OCI-LY7 (cell line): ENCODE results near the gene MTA3. TPM values are rescaled to one million over a fixed set of nuclear protein-coding genes. Genes with fewer than 3 reads are reported as not detected.

Experiments
- BruUV-seq: library from RNA; stranded (reverse); fragments of 400-500 nt; replicated peaks from 2 replicates; lab custom pipeline; 2021; lab: Mats Ljungman, UMichigan
- CTCF ChIA-PET: fragments of 300-600 bp; sonication (Branson Sonifier 250); formaldehyde crosslinking; loops from one replicate; lab custom pipeline; 2022; ENCODE audit warnings: antibody characterized with exemption; ENCODE audit not compliant: unreplicated experiment; lab: Charles Lee
- POLR2A ChIA-PET: fragments of 300-600 bp; sonication (Branson Sonifier 250); formaldehyde crosslinking; loops from one replicate; lab custom pipeline; 2022; ENCODE audit warnings: antibody characterized with exemption; lab: Charles Lee
- DNase-seq: peaks from one replicate; pipeline ENCODE4 v3.0.0-alpha.2; 2015; ENCODE audit warnings: low spot score
- H2AFZ ChIP-seq: fragments of 200-600 bp; sonication (generic), shearing (Covaris generic); 2 replicates; pipeline ENCODE4 v1.6.1; 2014; ENCODE audit warnings: mild to moderate bottlenecking, antibody characterized with exemption, low read length, moderate library complexity
- H3K27ac ChIP-seq: fragments of 200-600 bp; sonication (generic); 2 replicates; pipeline ENCODE4 v1.5.1; 2014; ENCODE audit warnings: mixed run types, low read depth, mild to moderate bottlenecking, moderate library complexity, low read length, inconsistent platforms; ENCODE audit not compliant: poor library complexity, severe bottlenecking
- H3K36me3 ChIP-seq: fragments of 200-600 bp; sonication (generic); 2 replicates; pipeline ENCODE4 v1.6.1; 2014; ENCODE audit warnings: mild to moderate bottlenecking, antibody characterized with exemption, low read length, moderate library complexity, mixed read lengths; ENCODE audit not compliant: insufficient read depth
- H3K4me1 ChIP-seq: fragments of 200-600 bp; sonication (generic); 2 replicates; pipeline ENCODE4 v1.5.1; 2014; ENCODE audit warnings: mild to moderate bottlenecking, low read length; ENCODE audit not compliant: insufficient read depth, poor library complexity, severe bottlenecking
- H3K4me2 ChIP-seq: fragments of 200-600 bp; sonication (generic); 2 replicates; pipeline ENCODE4 v1.6.1; 2014; ENCODE audit warnings: mild to moderate bottlenecking, low read length
- H3K4me3 ChIP-seq: fragments of 200-600 bp; sonication (generic); 2 replicates; pipeline ENCODE4 v1.5.1; 2014; ENCODE audit warnings: mild to moderate bottlenecking, low read depth, low read length; ENCODE audit not compliant: poor library complexity, severe bottlenecking
- H3K79me2 ChIP-seq: fragments of 200-600 bp; sonication (generic); 2 replicates; pipeline ENCODE4 v1.6.1; 2016; ENCODE audit warnings: low read depth, mild to moderate bottlenecking, low read length, moderate library complexity, mixed read lengths; ENCODE audit not compliant: insufficient read depth
- H3K9me2 ChIP-seq: fragments of 200-600 bp; sonication (generic); 2 replicates; pipeline ENCODE4 v1.6.1; 2016; ENCODE audit warnings: mild to moderate bottlenecking, low read length, mixed read lengths; ENCODE audit not compliant: insufficient read depth
- H3K9me3 ChIP-seq: fragments of 200-600 bp; sonication (generic); 2 replicates; pipeline ENCODE4 v1.6.1; 2014; ENCODE audit warnings: mild to moderate bottlenecking, mixed run types, low read length, mixed read lengths
- H4K20me1 ChIP-seq: fragments of 200-600 bp; sonication (generic); 2 replicates; pipeline ENCODE4 v1.6.1; 2014; ENCODE audit warnings: mild to moderate bottlenecking, antibody characterized with exemption, low read length, moderate library complexity, mixed read lengths; ENCODE audit not compliant: insufficient read depth
- EZH2phosphoT487 ChIP-seq: fragments of 200-600 bp; sonication (generic); IDR thresholded peaks from 2 replicates; pipeline ENCODE4 v1.6.1; 2018; ENCODE audit warnings: low read depth, borderline replicate concordance, mild to moderate bottlenecking, mixed run types, antibody characterized with exemption, low read length, moderate library complexity, mixed read lengths
- intact Hi-C: fragments of 100-400 bp; cut with micrococcal nuclease; formaldehyde crosslinking; loops from one replicate; pipeline ENCODE4 v1.10.0; 2022; ENCODE audit not compliant: unreplicated experiment
- total RNA-seq, 2 experiments: library from RNA; depleted of rRNA in 1 of 2; stranded (reverse); fragments of >200 nt in 1 of 2; shearing (Covaris generic) in 1 of 2; gene quantifications; 2 replicates each; pipeline ENCODE4 v1.2.3, GENCODE V29; 2014 to 2022
- TF ChIP-seq, protein P1 (sequence below): fragments of 200-600 bp; sonication (generic); conservative IDR thresholded peaks from 2 replicates; pipeline ENCODE4 v1.5.1; 2014; ENCODE audit warnings: mild to moderate bottlenecking, antibody characterized with exemption, low read length, moderate library complexity, mixed read lengths

Gene MTA3
- total RNA-seq, 2 experiments from 2014 or later: 72.7 to 205 TPM

DNA sequence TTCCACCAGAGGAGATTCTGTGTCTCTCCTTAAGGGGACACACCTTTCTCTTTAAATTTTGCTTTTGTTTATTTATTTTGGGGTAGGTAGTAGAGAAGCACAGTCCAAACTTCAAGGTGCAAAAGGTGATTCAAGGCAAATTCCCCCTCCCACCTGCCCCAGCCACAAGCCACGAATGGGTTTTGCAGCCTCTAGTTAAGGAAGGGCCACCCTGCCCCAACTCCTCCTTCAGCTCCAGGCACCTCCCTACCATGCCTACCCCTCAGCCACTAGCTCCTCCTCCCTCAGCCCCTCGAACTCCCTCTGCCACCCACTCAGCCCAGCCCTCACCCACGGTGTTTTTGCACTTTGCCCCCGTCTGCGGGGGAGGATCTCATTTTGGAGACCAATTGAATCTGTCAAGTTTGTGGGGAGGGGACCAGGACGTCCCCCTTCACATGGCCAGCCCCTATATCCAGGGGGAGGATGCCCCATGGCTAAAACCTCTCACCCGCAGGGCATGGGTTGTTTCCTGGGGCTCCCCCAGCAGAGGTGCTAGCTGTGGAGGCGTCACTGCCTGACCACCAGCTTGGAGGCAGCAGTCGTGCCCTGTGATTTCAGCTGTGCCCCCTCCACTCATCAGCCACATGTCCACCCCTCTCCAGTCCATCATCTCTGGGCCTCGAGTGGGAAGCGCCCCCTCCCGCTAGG lies 219.5 kb downstream of the MTA3 start:
- CTCF ChIA-PET: no interaction called here
- no peak overlapping the region for H2AFZ ChIP-seq
- no peaks in the 10 kb centered on the region for H3K36me3 ChIP-seq
- no peaks in the 10 kb centered on the region for H3K9me3 ChIP-seq
- DNase-seq: no peak
- intact Hi-C loops: no loop called here
- no peaks in the 10 kb centered on the region for H3K79me2 ChIP-seq
- H3K4me2 ChIP-seq: no peak overlapping the region
- H3K9me2 ChIP-seq: no peaks in the 10 kb centered on the region
- no peak overlapping the region for H3K4me3 ChIP-seq
- no TSS peak for BruUV-seq
- no peaks in the 10 kb centered on the region for H3K4me1 ChIP-seq
- TF ChIP-seq EZH2phosphoT487: no peak
- TF ChIP-seq, protein P1, sequence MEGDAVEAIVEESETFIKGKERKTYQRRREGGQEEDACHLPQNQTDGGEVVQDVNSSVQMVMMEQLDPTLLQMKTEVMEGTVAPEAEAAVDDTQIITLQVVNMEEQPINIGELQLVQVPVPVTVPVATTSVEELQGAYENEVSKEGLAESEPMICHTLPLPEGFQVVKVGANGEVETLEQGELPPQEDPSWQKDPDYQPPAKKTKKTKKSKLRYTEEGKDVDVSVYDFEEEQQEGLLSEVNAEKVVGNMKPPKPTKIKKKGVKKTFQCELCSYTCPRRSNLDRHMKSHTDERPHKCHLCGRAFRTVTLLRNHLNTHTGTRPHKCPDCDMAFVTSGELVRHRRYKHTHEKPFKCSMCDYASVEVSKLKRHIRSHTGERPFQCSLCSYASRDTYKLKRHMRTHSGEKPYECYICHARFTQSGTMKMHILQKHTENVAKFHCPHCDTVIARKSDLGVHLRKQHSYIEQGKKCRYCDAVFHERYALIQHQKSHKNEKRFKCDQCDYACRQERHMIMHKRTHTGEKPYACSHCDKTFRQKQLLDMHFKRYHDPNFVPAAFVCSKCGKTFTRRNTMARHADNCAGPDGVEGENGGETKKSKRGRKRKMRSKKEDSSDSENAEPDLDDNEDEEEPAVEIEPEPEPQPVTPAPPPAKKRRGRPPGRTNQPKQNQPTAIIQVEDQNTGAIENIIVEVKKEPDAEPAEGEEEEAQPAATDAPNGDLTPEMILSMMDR: no peak
- no peak overlapping the region for H3K27ac ChIP-seq
- H4K20me1 ChIP-seq: no peaks in the 10 kb centered on the region
- POLR2A ChIA-PET: interaction anchor here (0.5 kb wide), 1 partner anchor 305 kb away, joined by 3 read pairs; no protein-coding TSS in a partner anchor

DNA sequence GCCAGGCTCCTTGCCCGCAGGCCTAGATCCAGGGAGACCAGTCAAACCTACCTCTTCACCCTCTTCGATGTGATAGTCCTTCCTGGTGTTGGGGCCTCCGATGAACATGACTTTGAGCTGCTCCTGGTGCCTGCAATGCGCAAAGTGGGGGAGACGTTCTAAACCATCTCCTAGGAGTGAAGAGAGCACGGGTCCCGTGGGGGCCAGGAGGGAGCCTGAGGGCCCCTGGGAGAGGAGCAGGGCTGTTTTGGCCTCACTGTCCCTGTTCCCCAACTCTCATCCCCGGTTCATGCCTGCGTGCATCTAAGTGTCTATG lies 220.0 kb downstream of the MTA3 start:
- H3K27ac ChIP-seq: no peak overlapping the region
- no peaks in the 10 kb centered on the region for H3K9me3 ChIP-seq
- no peaks in the 10 kb centered on the region for H4K20me1 ChIP-seq
- ChIA-PET POLR2A (interaction anchor here (0.5 kb wide), 1 partner anchor 304 kb away, joined by 3 read pairs; no protein-coding TSS in a partner anchor), CTCF (no interaction called here)
- no TSS peak for BruUV-seq
- no peak for DNase-seq
- intact Hi-C loops: no loop called here
- H3K4me1 ChIP-seq: no peaks in the 10 kb centered on the region
- no peaks in the 10 kb centered on the region for H3K79me2 ChIP-seq
- no peak overlapping the region for H3K4me2 ChIP-seq
- no peak overlapping the region for H2AFZ ChIP-seq
- no peak overlapping the region for H3K4me3 ChIP-seq
- H3K9me2 ChIP-seq: no peaks in the 10 kb centered on the region
- no peak for TF ChIP-seq EZH2phosphoT487
- TF ChIP-seq, protein P1: no peak
- H3K36me3 ChIP-seq: no peaks in the 10 kb centered on the region

DNA sequence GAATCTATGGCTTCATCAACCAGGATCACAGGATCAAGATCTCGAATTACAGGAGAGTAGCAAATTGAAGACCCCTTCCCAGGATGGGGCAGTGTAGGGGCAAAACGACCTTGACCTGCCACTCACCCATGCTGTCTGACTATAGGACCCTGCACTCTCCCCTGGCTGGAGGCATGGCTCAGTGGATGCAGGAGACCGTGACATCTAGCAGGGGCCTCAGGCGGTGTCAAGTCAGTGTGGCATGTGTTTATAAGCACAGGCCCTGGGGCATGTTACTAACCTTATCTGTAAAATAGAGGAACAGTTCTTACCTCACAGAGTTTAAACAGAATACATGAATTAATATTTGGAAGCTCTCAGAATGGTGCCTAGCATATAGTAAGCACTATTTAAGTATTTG lies 220.4 kb downstream of the MTA3 start:
- no peaks in the 10 kb centered on the region for H4K20me1 ChIP-seq
- no peaks in the 10 kb centered on the region for H3K36me3 ChIP-seq
- no TSS peak for BruUV-seq
- H3K9me3 ChIP-seq: no peaks in the 10 kb centered on the region
- no peaks in the 10 kb centered on the region for H3K79me2 ChIP-seq
- no peak for TF ChIP-seq EZH2phosphoT487
- TF ChIP-seq, protein P1: no peak
- no peak overlapping the region for H3K27ac ChIP-seq
- no peak overlapping the region for H3K4me3 ChIP-seq
- no peak overlapping the region for H3K4me2 ChIP-seq
- H2AFZ ChIP-seq: no peak overlapping the region
- ChIA-PET CTCF (no interaction called here), POLR2A (interaction anchor here (1.0 kb wide), 1 partner anchor 9 kb away, joined by 3 read pairs; no protein-coding TSS in a partner anchor)
- H3K4me1 ChIP-seq: no peaks in the 10 kb centered on the region
- DNase-seq: no peak
- intact Hi-C loops: no loop called here
- no peaks in the 10 kb centered on the region for H3K9me2 ChIP-seq
